ENCODE data around the gene CARMIL1. TPM values are rescaled to one million over a fixed set of nuclear protein-coding genes. Genes with fewer than 3 reads are reported as not detected.

CARMIL1 gene
- total RNA-seq, 1 donor from 2014 or later: 8.4 TPM

GRCh38 chr6:25525078-25525477, 245.9 kb downstream of the CARMIL1 start:
- Histone ChIP-seq H3K4me3 (no peak overlapping the region), H3K27me3 (ENCODE audit: low read depth) (peaks cover 7% of the 10 kb centered on the region), H3K4me1 (no peaks in the 10 kb centered on the region), H3K36me3 (no peaks in the 10 kb centered on the region), H3K9me3 (replicated peaks) (no peaks in the 10 kb centered on the region), H3K27ac (replicated peaks) (no peak overlapping the region)
- intact Hi-C loops (cut with micrococcal nuclease): no loop called here
- TF ChIP-seq CTCF (IDR thresholded peaks at IDR 0.05; ENCODE audit: borderline replicate concordance): no peak
- no peak for DNase-seq

- H3K27ac ChIP-seq (replicated peaks): no peak overlapping the region
- H3K4me1 ChIP-seq: no peaks in the 10 kb centered on the region
- no peak overlapping the region for H3K4me3 ChIP-seq
- no peaks in the 10 kb centered on the region for H3K9me3 ChIP-seq (replicated peaks)
- intact Hi-C loops (cut with micrococcal nuclease): no loop called here
- TF ChIP-seq CTCF (IDR thresholded peaks at IDR 0.05; ENCODE audit: borderline replicate concordance): no peak
- no peak for DNase-seq
- peaks cover 5% of the 10 kb centered on the region for H3K36me3 ChIP-seq
- peaks cover 3% of the 10 kb centered on the region for H3K27me3 ChIP-seq (ENCODE audit: low read depth)
Observed at GRCh38 chr6:25534942-25535631, 255.9 kb downstream of the CARMIL1 start.

- no peak overlapping the region for H3K27ac ChIP-seq (replicated peaks)
- H3K9me3 ChIP-seq (replicated peaks): no peaks in the 10 kb centered on the region
- peaks cover 8% of the 10 kb centered on the region for H3K36me3 ChIP-seq
- DNase-seq: no peak
- no peaks in the 10 kb centered on the region for H3K4me1 ChIP-seq
- TF ChIP-seq CTCF (IDR thresholded peaks at IDR 0.05; ENCODE audit: borderline replicate concordance): no peak
- intact Hi-C loops (cut with micrococcal nuclease): no loop called here
- H3K27me3 ChIP-seq (ENCODE audit: low read depth): peaks cover 3% of the 10 kb centered on the region
- no peak overlapping the region for H3K4me3 ChIP-seq
Observed at GRCh38 chr6:25535632-25536225, 256.6 kb downstream of the CARMIL1 start.

- H3K9me3 ChIP-seq (replicated peaks): no peaks in the 10 kb centered on the region
- H3K27ac ChIP-seq (replicated peaks): no peak overlapping the region
- intact Hi-C loops (cut with micrococcal nuclease): no loop called here
Observed at GRCh38 chr6:25536781-25537180, 257.6 kb downstream of the CARMIL1 start.

GRCh38 chr6:25537349-25538018, 258.3 kb downstream of the CARMIL1 start:
- no peak for TF ChIP-seq CTCF (IDR thresholded peaks at IDR 0.05; ENCODE audit: borderline replicate concordance)
- no peak overlapping the region for H3K4me3 ChIP-seq
- H3K27ac ChIP-seq (replicated peaks): no peak overlapping the region
- H3K36me3 ChIP-seq: peaks cover 8% of the 10 kb centered on the region
- H3K4me1 ChIP-seq: no peaks in the 10 kb centered on the region
- H3K27me3 ChIP-seq (ENCODE audit: low read depth): peaks cover 3% of the 10 kb centered on the region
- intact Hi-C loops (cut with micrococcal nuclease): no loop called here
- no peak for DNase-seq
- H3K9me3 ChIP-seq (replicated peaks): no peaks in the 10 kb centered on the region

More at GRCh38 chr6:25536781-25537180, 257.6 kb downstream of the CARMIL1 start:
- peaks cover 8% of the 10 kb centered on the region for H3K36me3 ChIP-seq
- H3K4me3 ChIP-seq: no peak overlapping the region
- peaks cover 3% of the 10 kb centered on the region for H3K27me3 ChIP-seq (ENCODE audit: low read depth)
- H3K4me1 ChIP-seq: no peaks in the 10 kb centered on the region
- no peak for DNase-seq
- no peak for TF ChIP-seq CTCF (IDR thresholded peaks at IDR 0.05; ENCODE audit: borderline replicate concordance)

All from left ventricle myocardium inferior (tissue), 1 donor.